Lung (tissue), 12 donors: ENCODE data around the gene TSEN2. TPM values are rescaled to one million over a fixed set of nuclear protein-coding genes. Genes with fewer than 3 reads are reported as not detected.
"Not testable (repeated sequence)": the region's sequence is repeated elsewhere in the genome, so short reads cannot be mapped to it uniquely, and the experiment has no call there.

Experiments
- ATAC-seq: fragments of 200-7000 bp; cut with Tn5 transposase; one replicate; pipeline ENCODE4 v1.9.1; 2020; ENCODE audit warnings: moderate number of reproducible peaks; ENCODE audit not compliant: insufficient read depth, low FRiP score
- DNase-seq, 3 donors: peaks; one replicate each; pipeline ENCODE4 v3.0.0-alpha.2; 2013 to 2017
- H3K27ac ChIP-seq, 2 donors: one replicate each; pipeline ENCODE4 v1.5.1; 2013; ENCODE audit warnings: mild to moderate bottlenecking in 2 of 2, moderate library complexity in 2 of 2, control low read depth in 1 of 2, inconsistent platforms in 1 of 2, low read depth in 1 of 2, low read length in 1 of 2
- H3K27me3 ChIP-seq, 3 donors: one replicate each; pipeline ENCODE4 v1.5.1; 2013; ENCODE audit warnings: low read length in 2 of 3; ENCODE audit not compliant: control insufficient read depth in 3 of 3, insufficient read depth in 3 of 3
- H3K36me3 ChIP-seq, 4 donors: one replicate each; pipeline ENCODE4 v1.5.1; 2013; ENCODE audit warnings: low read length in 4 of 4, mild to moderate bottlenecking in 1 of 4, moderate library complexity in 1 of 4; ENCODE audit not compliant: control insufficient read depth in 4 of 4, insufficient read depth in 4 of 4
- H3K4me1 ChIP-seq, 5 donors: one replicate each; pipeline ENCODE4 v1.5.1; 2013; ENCODE audit warnings: low read length in 5 of 5, mild to moderate bottlenecking in 2 of 5, moderate library complexity in 1 of 5; ENCODE audit not compliant: control insufficient read depth in 5 of 5, insufficient read depth in 5 of 5
- H3K4me3 ChIP-seq: one replicate; pipeline ENCODE4 v1.5.1; 2013; ENCODE audit warnings: mild to moderate bottlenecking, control low read depth, moderate library complexity
- H3K9ac ChIP-seq, 2 donors: one replicate each; pipeline ENCODE4 v1.5.1; 2013; ENCODE audit warnings: low read length in 2 of 2, control low read depth in 1 of 2; ENCODE audit not compliant: insufficient read depth in 1 of 2
- H3K9me3 ChIP-seq, 4 donors: one replicate each; pipeline ENCODE4 v1.5.1; 2013; ENCODE audit warnings: low read length in 3 of 4, mild to moderate bottlenecking in 1 of 4, moderate library complexity in 1 of 4; ENCODE audit not compliant: control insufficient read depth in 4 of 4, insufficient read depth in 3 of 4
- WGBS, 2 donors: extraction: QIAGEN DNeasy Blood & Tissue Kit; methylation state at CpG; one replicate each; pipeline ENCODE4 v1.1.7; 2013; 5-methylcytosine and 5-hydroxymethylcytosine counted together
- polyA plus RNA-seq, 2 donors: library from polyadenylated mRNA; stranded (reverse); fragments of 200-250 nt; gene quantifications; one replicate each; pipeline ENCODE4 v1.2.1, GENCODE V29; 2013
- total RNA-seq, 2 donors: library from RNA; depleted of rRNA in 1 of 2; stranded (reverse); fragments of >200 nt in 1 of 2; gene quantifications; one replicate each; pipeline ENCODE4 v1.2.1, GENCODE V29; 2014 to 2021
- TF ChIP-seq, protein P1 (sequence below): IDR thresholded peaks from 2 replicates; pipeline ENCODE4 v1.5.1; 2012; ENCODE audit warnings: mild to moderate bottlenecking; ENCODE audit errors: control extremely low read depth, extremely low read depth
- donor health status: control.
- donor health status: control.
- donor health status: Bipolar disorder and iron deficiency.
- donor health status: healthy.
- donor health status: DM: yes; HTN: yes; CAD: no.

TSEN2 gene
- total and polyA plus RNA-seq, 4 donors = 9.0 to 16.7 (median 15.6) TPM

DNA sequence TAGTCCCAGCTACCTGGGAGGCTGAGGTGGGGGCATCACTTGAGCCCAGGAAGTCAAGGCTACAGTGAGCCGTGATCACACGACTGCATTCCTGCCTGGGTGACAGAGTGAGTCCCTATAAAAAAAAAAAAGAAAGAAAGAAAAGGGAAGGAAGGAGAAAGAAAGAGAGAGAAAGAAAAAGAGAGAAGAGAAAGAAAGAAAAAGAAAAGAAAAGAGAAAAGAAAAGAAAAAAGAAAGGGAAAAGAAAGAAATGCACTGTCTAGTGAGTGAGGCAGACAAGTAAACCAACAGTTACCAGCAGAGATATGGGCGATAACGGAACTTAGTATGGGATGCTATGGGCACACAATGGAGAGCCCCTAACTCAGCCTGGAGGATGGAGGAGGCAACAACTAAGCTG lies 37.2 kb upstream of the TSEN2 start:
- peaks cover 0 to 25% (median 3%) of the 10 kb centered on the region in 5 donors for H3K4me1 ChIP-seq
- H3K36me3 ChIP-seq = no peaks in the 10 kb centered on the region
- 93 to 97% methylated on average over 4 of the region's 4 CpGs for WGBS, 2 donors
- H3K4me3 ChIP-seq = no peak overlapping the region
- ATAC-seq (no peak), DNase-seq (no peak)
- no peaks in the 10 kb centered on the region for H3K9me3 ChIP-seq
- no peaks in the 10 kb centered on the region for H3K27me3 ChIP-seq
- H3K9ac ChIP-seq = no peak overlapping the region
- TF ChIP-seq, protein P1, sequence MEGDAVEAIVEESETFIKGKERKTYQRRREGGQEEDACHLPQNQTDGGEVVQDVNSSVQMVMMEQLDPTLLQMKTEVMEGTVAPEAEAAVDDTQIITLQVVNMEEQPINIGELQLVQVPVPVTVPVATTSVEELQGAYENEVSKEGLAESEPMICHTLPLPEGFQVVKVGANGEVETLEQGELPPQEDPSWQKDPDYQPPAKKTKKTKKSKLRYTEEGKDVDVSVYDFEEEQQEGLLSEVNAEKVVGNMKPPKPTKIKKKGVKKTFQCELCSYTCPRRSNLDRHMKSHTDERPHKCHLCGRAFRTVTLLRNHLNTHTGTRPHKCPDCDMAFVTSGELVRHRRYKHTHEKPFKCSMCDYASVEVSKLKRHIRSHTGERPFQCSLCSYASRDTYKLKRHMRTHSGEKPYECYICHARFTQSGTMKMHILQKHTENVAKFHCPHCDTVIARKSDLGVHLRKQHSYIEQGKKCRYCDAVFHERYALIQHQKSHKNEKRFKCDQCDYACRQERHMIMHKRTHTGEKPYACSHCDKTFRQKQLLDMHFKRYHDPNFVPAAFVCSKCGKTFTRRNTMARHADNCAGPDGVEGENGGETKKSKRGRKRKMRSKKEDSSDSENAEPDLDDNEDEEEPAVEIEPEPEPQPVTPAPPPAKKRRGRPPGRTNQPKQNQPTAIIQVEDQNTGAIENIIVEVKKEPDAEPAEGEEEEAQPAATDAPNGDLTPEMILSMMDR = no peak
- no peak overlapping the region for H3K27ac ChIP-seq

DNA sequence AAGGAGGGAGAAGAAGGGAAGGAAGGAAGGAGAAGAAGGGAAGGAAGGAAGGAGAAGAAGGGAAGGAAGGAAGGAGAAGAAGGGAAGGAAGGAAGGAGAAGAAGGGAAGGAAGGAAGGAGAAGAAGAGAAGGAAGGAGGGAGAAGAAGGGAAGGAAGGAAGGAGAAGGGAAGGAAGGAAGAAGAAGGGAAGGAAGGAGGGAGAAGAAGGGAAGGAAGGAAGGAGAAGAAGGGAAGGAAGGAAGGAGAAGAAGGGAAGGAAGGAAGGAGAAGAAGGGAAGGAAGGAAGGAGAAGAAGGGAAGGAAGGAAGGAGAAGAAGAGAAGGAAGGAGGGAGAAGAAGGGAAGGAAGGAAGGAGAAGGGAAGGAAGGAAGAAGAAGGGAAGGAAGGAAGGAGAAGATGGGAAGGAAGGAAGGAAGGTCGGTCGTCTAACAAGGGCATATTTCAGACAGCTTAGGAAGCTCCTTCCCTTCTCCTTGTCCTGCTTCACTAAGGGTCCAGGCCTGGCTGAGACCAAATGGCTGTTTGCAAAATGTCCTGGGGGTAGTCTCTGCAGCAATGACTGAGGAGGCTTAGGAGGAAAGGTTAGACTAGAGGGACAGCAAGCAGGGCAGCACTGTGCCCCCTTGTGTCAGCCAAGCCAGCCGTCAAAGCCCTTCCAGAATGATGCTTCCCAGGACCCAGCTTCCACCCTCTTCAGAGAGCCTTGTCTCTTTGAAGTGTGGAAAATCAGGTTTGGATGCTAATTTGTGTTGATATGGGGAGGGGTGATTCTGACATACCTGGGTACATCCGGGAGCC lies 35.7 kb upstream of the TSEN2 start:
- H3K27me3 ChIP-seq, H3K4me3 ChIP-seq, ATAC-seq, H3K9me3 ChIP-seq, H3K27ac ChIP-seq, H3K9ac ChIP-seq, DNase-seq, H3K36me3 ChIP-seq: not testable (repeated sequence)
- H3K4me1 ChIP-seq = peaks cover 0 to 13% (median 3%) of the 10 kb centered on the region in 5 donors
- 80 to 87% methylated on average over 4 of the region's 4 CpGs for WGBS, 2 donors

DNA sequence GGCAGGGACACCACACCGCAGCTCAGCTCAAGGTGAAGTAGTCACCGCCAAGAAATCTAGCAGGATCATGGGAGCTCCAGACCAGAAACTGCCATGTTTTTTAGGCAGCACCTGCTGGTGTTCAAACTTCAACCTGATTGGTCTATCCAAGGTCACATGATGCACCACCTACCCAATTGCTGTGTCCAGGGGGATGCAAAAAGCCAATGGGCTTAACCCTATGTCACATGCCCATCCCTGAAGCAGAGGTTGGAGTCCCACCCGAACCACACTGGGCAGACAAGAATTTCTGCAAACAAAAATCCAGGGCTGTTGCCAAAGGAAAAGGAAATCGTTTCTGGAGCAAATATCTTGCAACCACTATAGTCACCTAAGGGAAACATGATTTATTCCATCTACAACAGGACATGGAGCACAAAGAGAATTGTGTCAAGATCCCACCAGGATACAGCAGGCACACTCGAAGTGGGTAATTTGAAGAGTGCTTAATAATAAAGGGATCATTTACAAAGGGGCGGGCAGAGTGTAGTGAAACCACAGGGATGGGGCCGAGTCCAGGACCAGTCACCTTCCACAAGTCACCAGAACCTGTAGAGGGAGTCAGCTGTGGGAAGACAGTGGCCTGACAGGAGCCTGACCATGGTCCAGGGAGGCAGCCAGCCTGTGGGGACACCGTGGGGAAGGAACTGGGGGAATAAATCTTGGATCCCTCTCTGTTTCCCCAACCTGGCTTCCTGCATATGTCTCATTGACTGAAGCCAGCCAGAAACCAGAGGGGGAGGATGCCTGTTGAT lies 34.2 kb upstream of the TSEN2 start:
- Histone ChIP-seq H3K9me3 (no peaks in the 10 kb centered on the region), H3K27me3 (no peaks in the 10 kb centered on the region), H3K9ac (no peak overlapping the region), H3K27ac (no peak overlapping the region), H3K36me3 (no peaks in the 10 kb centered on the region), H3K4me3 (no peak overlapping the region), H3K4me1 (peaks cover 0 to 3% (median 0%) of the 10 kb centered on the region in 5 donors)
- TF ChIP-seq, protein P1 = no peak
- WGBS, 2 donors = 65 to 80% methylated on average over 8 of the region's 8 CpGs
- DNase-seq (no peak), ATAC-seq (no peak)

DNA sequence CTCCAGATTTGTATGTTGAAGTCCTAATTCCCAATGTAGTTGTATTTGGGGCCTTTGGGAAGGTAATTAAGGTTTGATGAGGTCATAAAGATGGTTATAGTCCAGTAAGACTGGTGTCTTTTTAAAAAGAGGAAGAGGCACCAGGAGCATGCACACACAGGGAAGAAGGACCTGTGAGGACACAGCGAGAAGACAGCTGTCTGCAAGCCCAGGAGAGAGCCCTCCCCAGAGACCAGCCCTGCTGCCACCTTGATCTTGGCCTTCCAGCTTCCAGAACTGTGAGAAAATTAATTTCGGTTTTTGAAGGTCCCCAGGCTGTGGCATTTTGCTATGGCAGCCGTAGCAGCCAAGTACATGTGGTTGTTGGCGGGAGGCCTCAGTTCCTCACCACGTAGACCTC lies 32.8 kb upstream of the TSEN2 start:
- H3K27ac ChIP-seq = no peak overlapping the region
- 89 to 91% methylated on average over 5 of the region's 5 CpGs for WGBS, 2 donors
- no peaks in the 10 kb centered on the region for H3K36me3 ChIP-seq
- peaks cover 0 to 3% (median 0%) of the 10 kb centered on the region in 5 donors for H3K4me1 ChIP-seq
- H3K27me3 ChIP-seq = no peaks in the 10 kb centered on the region
- H3K9ac ChIP-seq = no peak overlapping the region
- TF ChIP-seq, protein P1 = no peak
- no peaks in the 10 kb centered on the region for H3K9me3 ChIP-seq
- no peak overlapping the region for H3K4me3 ChIP-seq
- ATAC-seq (no peak), DNase-seq (no peak)
